Inflammatory macrophage treated with lipopolysaccharide for 1 hour (primary cell): Measurements from ENCODE around the gene TYRP1.

Experiments
- DNase-seq, 2 donors: peaks; one replicate each; pipeline ENCODE4 v3.0.0-alpha.2; 2020 to 2022

The TYRP1 gene

DNA sequence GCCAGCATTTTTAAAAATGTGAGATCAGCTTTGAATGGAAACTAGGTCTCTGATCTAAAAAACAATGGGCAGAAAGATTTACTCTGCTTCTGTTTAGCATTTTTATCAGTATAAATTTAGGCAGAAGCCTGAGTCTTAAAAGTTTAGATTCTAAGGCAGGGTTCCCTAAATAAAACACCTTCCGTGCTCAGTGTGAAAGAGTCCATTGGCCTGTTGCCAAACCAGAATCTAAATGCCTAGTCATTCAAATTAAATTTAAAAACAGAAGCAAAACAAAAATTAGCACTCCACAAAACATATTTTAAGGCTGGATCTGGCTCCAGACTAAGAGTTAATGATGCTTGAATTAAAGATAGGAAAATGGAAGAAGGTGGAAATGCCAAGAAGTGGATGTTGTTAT, 4.5 kb downstream of the TYRP1 start:
- DNase-seq: peak in 1 of 2 donors; percentile 4

DNA sequence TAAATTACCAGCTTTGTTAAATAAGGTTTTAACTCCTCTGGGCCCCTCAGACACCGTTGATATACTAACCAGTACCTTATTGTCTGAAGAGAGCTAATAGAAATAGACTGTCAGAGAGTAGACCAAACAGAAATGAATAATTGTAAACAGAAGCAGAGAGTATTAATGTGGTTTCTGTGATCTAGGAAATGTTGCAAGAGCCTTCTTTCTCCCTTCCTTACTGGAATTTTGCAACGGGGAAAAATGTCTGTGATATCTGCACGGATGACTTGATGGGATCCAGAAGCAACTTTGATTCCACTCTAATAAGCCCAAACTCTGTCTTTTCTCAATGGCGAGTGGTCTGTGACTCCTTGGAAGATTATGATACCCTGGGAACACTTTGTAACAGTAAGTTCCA, 5.1 kb downstream of the TYRP1 start:
- DNase-seq: no peak

GRCh38 chr9:12698986-12699385, 5.8 kb downstream of the TYRP1 start:
- no peak for DNase-seq

DNA sequence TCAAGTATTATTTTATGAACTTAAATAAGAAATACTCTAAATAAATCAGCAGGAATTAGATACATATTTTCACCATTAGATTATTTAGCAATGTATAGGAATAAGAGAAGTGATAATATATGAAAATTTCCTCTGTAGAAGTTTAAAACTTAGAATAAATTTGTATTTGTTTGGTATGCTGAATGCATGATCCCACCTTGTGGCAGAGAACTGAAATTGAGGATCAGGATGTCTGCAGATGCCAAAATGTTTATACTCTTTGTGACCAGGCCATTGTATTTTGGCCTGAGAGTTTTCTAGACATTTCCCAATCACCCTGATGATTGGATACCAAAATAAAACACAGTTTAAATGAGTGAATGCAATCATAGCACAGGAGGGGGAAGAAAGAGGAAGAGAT, 6.3 kb downstream of the TYRP1 start:
- no peak for DNase-seq

- no peak for DNase-seq
These were observed 7.9 kb downstream of the TYRP1 start for GRCh38 chr9:12701126-12701525.

DNA sequence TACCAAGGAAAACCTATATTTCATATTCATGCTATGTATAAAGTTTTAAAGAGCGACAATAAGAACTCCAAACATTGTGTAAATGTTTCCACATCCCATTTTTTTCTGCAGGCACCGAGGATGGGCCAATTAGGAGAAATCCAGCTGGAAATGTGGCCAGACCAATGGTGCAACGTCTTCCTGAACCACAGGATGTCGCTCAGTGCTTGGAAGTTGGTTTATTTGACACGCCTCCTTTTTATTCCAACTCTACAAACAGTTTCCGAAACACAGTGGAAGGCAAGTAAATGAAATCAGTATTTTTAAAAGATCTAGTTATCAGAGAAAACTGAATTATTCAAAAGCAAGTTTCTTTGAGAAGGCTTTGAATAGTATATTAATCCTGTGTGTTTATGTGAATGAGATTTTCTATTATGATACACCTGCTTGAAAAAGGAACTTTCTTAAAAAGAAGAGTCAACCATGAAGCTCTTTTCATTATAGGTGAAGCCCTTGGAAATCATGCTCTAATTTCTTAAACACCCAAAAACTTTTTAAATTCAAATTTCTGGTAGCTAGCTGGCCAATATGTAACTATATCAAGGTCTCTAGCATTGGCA, 9.1 kb downstream of the TYRP1 start:
- DNase-seq: no peak

DNA sequence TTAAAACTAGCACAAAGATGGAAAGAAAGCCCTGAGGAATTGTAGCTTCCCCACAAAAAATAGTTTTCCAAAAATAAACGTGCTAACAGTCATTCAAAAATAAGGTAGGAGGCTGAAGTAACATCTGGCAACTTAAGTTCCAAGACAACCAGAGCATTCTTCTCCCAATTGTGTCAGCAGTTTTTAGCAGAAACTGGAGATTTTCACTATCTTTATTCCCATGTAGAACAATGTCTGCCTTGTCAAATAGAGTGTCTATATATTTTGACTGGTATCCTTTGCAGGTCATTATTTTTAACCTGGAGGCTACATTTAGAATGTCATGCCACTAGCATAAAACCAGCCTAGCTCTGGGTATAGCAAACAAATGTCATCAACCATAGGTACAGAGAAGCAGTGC, 10.8 kb downstream of the TYRP1 start:
- no peak for DNase-seq

GRCh38 chr9:12705738-12706391, 12.7 kb downstream of the TYRP1 start:
- DNase-seq: no peak

GRCh38 chr9:12708562-12709298, 15.5 kb downstream of the TYRP1 start:
- no peak for DNase-seq

- no peak for DNase-seq
These were observed 19.3 kb downstream of the TYRP1 start for GRCh38 chr9:12712532-12712931.

DNA sequence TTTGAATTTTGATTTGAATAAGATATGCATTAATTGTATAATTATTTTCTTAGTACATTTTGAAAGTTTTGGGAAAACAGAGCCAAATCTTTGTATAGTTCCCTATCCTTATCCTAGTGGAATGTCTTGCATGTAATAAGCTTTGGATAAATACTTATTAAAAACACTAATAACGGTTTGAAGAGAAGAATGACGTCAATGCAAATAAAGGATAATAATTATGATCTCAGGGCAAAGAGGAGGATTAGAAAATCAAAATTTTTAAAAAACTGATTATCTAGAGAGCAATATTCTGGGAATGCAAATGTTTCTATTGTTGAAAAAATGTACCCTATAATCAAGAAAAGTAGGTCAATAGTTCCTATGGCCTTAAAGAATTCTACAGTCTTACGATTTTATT, 22.1 kb downstream of the TYRP1 start:
- DNase-seq: no peak

- DNase-seq: no peak
These were observed 23.8 kb downstream of the TYRP1 start for GRCh38 chr9:12716823-12717600.

DNA sequence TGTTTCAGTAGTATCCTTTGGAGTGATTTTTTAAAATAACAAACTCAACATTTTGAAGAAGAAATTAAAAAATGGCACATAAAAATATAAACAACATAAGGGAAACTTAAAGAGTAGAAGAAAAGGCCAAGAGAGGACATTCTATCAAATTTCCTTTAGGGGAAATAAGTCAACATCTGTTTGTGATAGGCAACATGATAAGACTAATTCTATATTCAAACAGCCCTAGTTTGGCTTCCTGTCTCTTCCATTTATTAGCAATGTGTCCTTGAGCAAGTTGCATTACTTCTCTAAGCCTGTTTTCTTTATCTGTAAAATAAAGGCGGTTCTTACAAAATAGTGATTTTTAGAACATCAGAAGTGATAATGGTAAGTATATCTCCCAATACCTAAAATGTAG, 24.7 kb downstream of the TYRP1 start:
- DNase-seq: no peak

- DNase-seq: no peak
These were observed 25.4 kb downstream of the TYRP1 start for GRCh38 chr9:12718482-12719026.

DNA sequence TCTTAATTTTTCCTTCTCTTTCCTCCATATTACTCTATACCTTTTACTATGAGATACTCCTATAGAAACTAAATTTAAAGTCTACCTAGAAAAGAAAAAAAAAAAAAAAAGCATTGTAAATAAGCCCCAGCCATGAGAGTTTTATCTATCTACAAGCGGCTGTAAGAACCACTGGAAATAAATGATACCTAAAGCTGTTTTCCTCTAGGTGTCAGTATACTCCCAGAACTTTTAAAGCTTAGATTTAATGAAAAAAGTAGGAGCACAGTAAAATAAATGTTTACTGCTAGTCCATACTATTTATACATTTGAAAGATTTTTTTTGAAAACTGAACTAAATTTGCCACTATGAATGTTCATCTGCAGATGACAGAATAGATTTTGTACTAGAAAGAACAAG, 26.2 kb downstream of the TYRP1 start:
- peak in 1 of 2 donors; percentile 3 for DNase-seq

GRCh38 chr9:12720551-12720950, 27.4 kb downstream of the TYRP1 start:
- DNase-seq: no peak

- no peak for DNase-seq
These were observed 28.9 kb downstream of the TYRP1 start for GRCh38 chr9:12722131-12722530.

- no peak for DNase-seq
These were observed 30.3 kb downstream of the TYRP1 start for GRCh38 chr9:12723409-12724028.

- no peak for DNase-seq
These were observed 33.6 kb downstream of the TYRP1 start for GRCh38 chr9:12726795-12727194.

GRCh38 chr9:12730198-12730597, 37.0 kb downstream of the TYRP1 start:
- no peak for DNase-seq

- DNase-seq: no peak
These were observed 37.7 kb downstream of the TYRP1 start for GRCh38 chr9:12730927-12731326.

DNA sequence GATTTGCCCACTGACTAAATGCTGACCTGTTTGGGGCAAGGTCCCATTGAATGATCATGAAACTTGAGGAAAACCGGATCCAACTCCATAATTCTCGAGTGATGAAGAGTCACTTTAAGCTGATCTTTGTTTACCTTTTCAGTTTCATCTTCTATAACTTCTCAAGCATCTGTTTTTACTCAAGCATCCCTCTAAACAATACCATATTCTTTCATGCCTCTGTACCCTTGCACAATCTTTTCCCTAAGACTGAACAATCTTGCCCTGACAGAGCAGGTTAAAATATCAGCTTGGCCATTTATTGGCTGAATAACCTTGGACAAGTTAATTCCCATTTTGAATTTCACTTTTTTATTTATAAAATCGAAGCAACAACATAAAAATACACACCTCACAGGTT, 39.8 kb downstream of the TYRP1 start:
- DNase-seq: no peak

- DNase-seq: no peak
These were observed 42.5 kb downstream of the TYRP1 start for GRCh38 chr9:12735665-12736064.
